ENCODE measurements around the gene CTNNA2.

GRCh38 chr2:80112790-80113189 is 599.9 kb downstream of the CTNNA2 start:
- no peak for TF ChIP-seq CTCF (IDR thresholded peaks at IDR 0.05)
- TF ChIP-seq EZH2phosphoT487 (IDR thresholded peaks at IDR 0.05; ENCODE audit: borderline replicate concordance, low read depth), result no peak
- no peak for TF ChIP-seq JUND (IDR thresholded peaks at IDR 0.05)
- no peak for TF ChIP-seq POLR2AphosphoS5 (IDR thresholded peaks at IDR 0.05; ENCODE audit: low read depth, low read length)

Data from SK-N-SH (cell line).